HL-60/S4 (cell line): ENCODE results near the gene LLPH.

Experiments
- in situ Hi-C: fragments of 300-500 bp; cut with MboI; formaldehyde crosslinking; loops from 2 replicates; pipeline ENCODE4 v1.14.3; 2022; ENCODE audit warnings: low sequenced_read_pairs

LLPH gene

GRCh38 chr12:66143868-66144267 is 13.3 kb upstream of the LLPH start:
- in situ Hi-C loops = loop anchor here (10.0 kb wide), 1 partner anchor 261 kb away; no protein-coding TSS in a partner anchor

- in situ Hi-C loops = loop anchor here (10.0 kb wide), 1 partner anchor 262 kb away; no protein-coding TSS in a partner anchor
Measured at GRCh38 chr12:66142826-66143225, 12.3 kb upstream of the LLPH start.

GRCh38 chr12:66141299-66141698 is 10.7 kb upstream of the LLPH start:
- in situ Hi-C loops = loop anchor here (10.0 kb wide), 1 partner anchor 264 kb away; no protein-coding TSS in a partner anchor

- in situ Hi-C loops = loop anchor here (10.0 kb wide), 1 partner anchor 264 kb away; no protein-coding TSS in a partner anchor
Measured at GRCh38 chr12:66140731-66141130, 10.2 kb upstream of the LLPH start.

GRCh38 chr12:66139328-66139727 is 8.8 kb upstream of the LLPH start:
- in situ Hi-C loops = no loop called here

- in situ Hi-C loops = no loop called here
Measured at GRCh38 chr12:66137937-66138336, 7.4 kb upstream of the LLPH start.

GRCh38 chr12:66132408-66132807 is 1.9 kb upstream of the LLPH start:
- in situ Hi-C loops = no loop called here

GRCh38 chr12:66131067-66131688 is 628 bp upstream of the LLPH start:
- in situ Hi-C loops = no loop called here

- in situ Hi-C loops = no loop called here
Measured at GRCh38 chr12:66129934-66130266, 650 bp downstream of the LLPH start.

GRCh38 chr12:66127650-66128049 is 2.9 kb downstream of the LLPH start:
- in situ Hi-C loops = no loop called here

- in situ Hi-C loops = no loop called here
Measured at GRCh38 chr12:66120477-66120876, 10.1 kb downstream of the LLPH start.

GRCh38 chr12:66119870-66120241 is 10.7 kb downstream of the LLPH start:
- in situ Hi-C loops = no loop called here

- in situ Hi-C loops = no loop called here
Measured at GRCh38 chr12:66119229-66119869, 11.2 kb downstream of the LLPH start.

- in situ Hi-C loops = no loop called here
Measured at GRCh38 chr12:66118240-66118891, 12.2 kb downstream of the LLPH start.

- in situ Hi-C loops = no loop called here
Measured at GRCh38 chr12:66117242-66117641, 13.3 kb downstream of the LLPH start.

GRCh38 chr12:66115071-66115600 is 15.4 kb downstream of the LLPH start:
- in situ Hi-C loops = no loop called here

- in situ Hi-C loops = no loop called here
Measured at GRCh38 chr12:66113471-66113870, 17.1 kb downstream of the LLPH start.

- in situ Hi-C loops = no loop called here
Measured at GRCh38 chr12:66111605-66112004, 18.9 kb downstream of the LLPH start.

- in situ Hi-C loops = no loop called here
Measured at GRCh38 chr12:66109056-66109455, 21.5 kb downstream of the LLPH start.

- in situ Hi-C loops = no loop called here
Measured at GRCh38 chr12:66108386-66108785, 22.2 kb downstream of the LLPH start.

GRCh38 chr12:66107451-66107915 is 23.1 kb downstream of the LLPH start:
- in situ Hi-C loops = no loop called here
